ENCODE data around the gene MLLT3.

The MLLT3 gene

GRCh38 chr9:20472342-20473045, 149.8 kb downstream of the MLLT3 start:
- FAIRE-seq = no peak

GRCh38 chr9:20466328-20467008, 155.8 kb downstream of the MLLT3 start:
- FAIRE-seq = no peak

- FAIRE-seq = no peak
Measured at GRCh38 chr9:20464242-20464641, 158.1 kb downstream of the MLLT3 start.

GRCh38 chr9:20463823-20464222, 158.5 kb downstream of the MLLT3 start:
- FAIRE-seq = no peak

GRCh38 chr9:20462410-20462809, 159.9 kb downstream of the MLLT3 start:
- FAIRE-seq = no peak

GRCh38 chr9:20447291-20447690, 175.0 kb downstream of the MLLT3 start:
- peak; percentile 58 for FAIRE-seq

- no peak for FAIRE-seq
Measured at GRCh38 chr9:20446248-20446647, 176.1 kb downstream of the MLLT3 start.

GRCh38 chr9:20442461-20443319, 179.6 kb downstream of the MLLT3 start:
- no peak for FAIRE-seq

- FAIRE-seq = no peak
Measured at GRCh38 chr9:20441711-20442423, 180.4 kb downstream of the MLLT3 start.

GRCh38 chr9:20441166-20441565, 181.1 kb downstream of the MLLT3 start:
- no peak for FAIRE-seq

GRCh38 chr9:20437476-20437875, 184.8 kb downstream of the MLLT3 start:
- FAIRE-seq = no peak

GRCh38 chr9:20436476-20437195, 185.7 kb downstream of the MLLT3 start:
- no peak for FAIRE-seq

- FAIRE-seq = no peak
Measured at GRCh38 chr9:20428976-20429375, 193.3 kb downstream of the MLLT3 start.

GRCh38 chr9:20427359-20427758, 194.9 kb downstream of the MLLT3 start:
- FAIRE-seq = no peak

GRCh38 chr9:20426019-20426418, 196.3 kb downstream of the MLLT3 start:
- no peak for FAIRE-seq

- no peak for FAIRE-seq
Measured at GRCh38 chr9:20419533-20419932, 202.8 kb downstream of the MLLT3 start.

- FAIRE-seq = no peak
Measured at GRCh38 chr9:20418485-20418884, 203.8 kb downstream of the MLLT3 start.

- FAIRE-seq = no peak
Measured at GRCh38 chr9:20417373-20418080, 204.8 kb downstream of the MLLT3 start.

GRCh38 chr9:20414150-20414549, 208.1 kb downstream of the MLLT3 start:
- no peak for FAIRE-seq

- FAIRE-seq = no peak
Measured at GRCh38 chr9:20409321-20410092, 212.8 kb downstream of the MLLT3 start.

GRCh38 chr9:20408513-20408912, 213.8 kb downstream of the MLLT3 start:
- peak; percentile 36 for FAIRE-seq
